Psoas muscle (tissue), 8 donors: Measurements from ENCODE around the gene PLPPR1. TPM values are rescaled to one million over a fixed set of nuclear protein-coding genes. Genes with fewer than 3 reads are reported as not detected.
"Not testable (repeated sequence)": the region's sequence is repeated elsewhere in the genome, so short reads cannot be mapped to it uniquely, and the experiment has no call there.

Experiments
- ATAC-seq, 4 donors: fragments of 200-7000 bp; cut with Tn5 transposase; one replicate each; pipeline ENCODE4 v1.9.1; 2020; ENCODE audit warnings: moderate library complexity in 3 of 4, mild to moderate bottlenecking in 2 of 4
- DNase-seq, 2 donors: peaks; one replicate each; pipeline ENCODE4 v3.0.0-alpha.2; 2020
- H3K27ac ChIP-seq: fragments of 200-600 bp; one replicate; pipeline ENCODE4 v1.8.0; 2022
- H3K27me3 ChIP-seq, 3 donors: fragments of 200-600 bp in 1 of 3; one replicate each; pipeline versions ENCODE4 v1.6.1 to v1.8.0; 2013 to 2022; ENCODE audit warnings: low read length in 2 of 3, mild to moderate bottlenecking in 2 of 3, moderate library complexity in 1 of 3; ENCODE audit not compliant: insufficient read depth in 3 of 3
- H3K36me3 ChIP-seq, 2 donors: fragments of 200-600 bp in 1 of 2; one replicate each; pipeline versions ENCODE4 v1.6.1 to v1.8.0; 2013 to 2022; ENCODE audit warnings: low read depth in 1 of 2, mild to moderate bottlenecking in 1 of 2, moderate library complexity in 1 of 2; ENCODE audit not compliant: insufficient read depth in 1 of 2
- H3K4me1 ChIP-seq: fragments of 200-600 bp; one replicate; pipeline ENCODE4 v1.8.0; 2022
- H3K4me3 ChIP-seq: fragments of 200-600 bp; one replicate; pipeline ENCODE4 v1.8.0; 2022; ENCODE audit warnings: mild to moderate bottlenecking
- H3K9me3 ChIP-seq: fragments of 200-600 bp; one replicate; pipeline ENCODE4 v1.8.0; 2022
- CTCF ChIP-seq: fragments of 200-600 bp; IDR thresholded peaks from one replicate; pipeline ENCODE4 v1.8.0; 2022; ENCODE audit warnings: antibody characterized with exemption
- WGBS, 3 donors: extraction: QIAGEN DNeasy Blood & Tissue Kit; methylation state at CpG; one replicate each; pipeline versions ENCODE4 v1.1.6 to v1.1.7; 2013; 5-methylcytosine and 5-hydroxymethylcytosine counted together
- intact Hi-C, 2 donors: fragments of 100-400 bp; cut with DNase I; formaldehyde crosslinking; loops; one replicate each; pipeline versions ENCODE4 v1.11.0 to v1.14.2; 2022
- polyA plus RNA-seq, 3 donors: library from polyadenylated mRNA; stranded (reverse); fragments of 200-250 nt; gene quantifications; one replicate each; pipeline ENCODE4 v1.2.3, GENCODE V29; 2013
- total RNA-seq, 4 donors: library from RNA; stranded (reverse); fragmentation: NEBNext Ultra II Directional in 2 of 4; extraction: Animal tissue kit (Norgen Biotek cat#: 25700) in 2 of 4; gene quantifications; one replicate each; pipeline versions ENCODE4 v1.2.1 to v1.2.4, GENCODE V29; 2021 to 2023
- donor health status: healthy with polysubstance abuse.
- donor health status: DM: no; HTN: no; CAD: no; lungs with moderate emphysema.
- donor health status: Bipolar disorder and iron deficiency.
- donor health status: healthy.
- donor health status: DM: yes; HTN: yes; CAD: no.
- donor health status: DM: no; HTN: no; CAD: no.
- donor health status: DM: no; HTN: no; CAD: no.
- donor health status: DM: yes; HTN: yes; CAD: no.

PLPPR1 gene
- total and polyA plus RNA-seq, 7 donors = 0.03 to 0.11 TPM; not detected in 5

GRCh38 chr9:101119206-101119819 lies 90.8 kb downstream of the PLPPR1 start:
- WGBS, 3 donors = 44 to 53% (median 47%) methylated on average over 3 of the region's 3 CpGs
- no peaks in the 10 kb centered on the region for H3K27me3 ChIP-seq
- ATAC-seq (peak in 3 of 4 donors; percentile 57 to 62 (median 58)), DNase-seq (peak; percentile 21 to 30)
- intact Hi-C loops = loop anchor here (2.0 to 10.0 kb wide), 2 partner anchors 79 to 195 kb away; no protein-coding TSS in a partner anchor
- H3K36me3 ChIP-seq = no peaks in the 10 kb centered on the region
- no peaks in the 10 kb centered on the region for H3K9me3 ChIP-seq
- H3K27ac ChIP-seq = no peak overlapping the region
- no peaks in the 10 kb centered on the region for H3K4me1 ChIP-seq
- peak; percentile 45 for TF ChIP-seq CTCF
- no peak overlapping the region for H3K4me3 ChIP-seq

- Histone ChIP-seq H3K36me3 (no peaks in the 10 kb centered on the region), H3K27ac (no peak overlapping the region), H3K4me1 (no peaks in the 10 kb centered on the region), H3K9me3 (no peaks in the 10 kb centered on the region), H3K4me3 (no peak overlapping the region), H3K27me3 (no peaks in the 10 kb centered on the region)
- TF ChIP-seq CTCF = no peak
- WGBS, 3 donors = 43 to 51% (median 47%) methylated on average over 2 of the region's 2 CpGs
- no peak for DNase-seq
- ATAC-seq = no peak
- intact Hi-C loops = no loop called here
Observed at GRCh38 chr9:101121836-101122399, 93.4 kb downstream of the PLPPR1 start.

- Histone ChIP-seq H3K4me1 (no peaks in the 10 kb centered on the region), H3K36me3 (no peaks in the 10 kb centered on the region), H3K27me3 (no peaks in the 10 kb centered on the region), H3K27ac (no peak overlapping the region), H3K4me3 (no peak overlapping the region), H3K9me3 (no peaks in the 10 kb centered on the region)
- no peak for TF ChIP-seq CTCF
- ATAC-seq (no peak), DNase-seq (no peak)
- intact Hi-C loops = no loop called here
- 41 to 66% (median 64%) methylated on average over 2 of the region's 2 CpGs for WGBS, 3 donors
Observed at GRCh38 chr9:101126556-101126955, 98.0 kb downstream of the PLPPR1 start.

GRCh38 chr9:101127369-101127768 lies 98.8 kb downstream of the PLPPR1 start:
- H3K4me3 ChIP-seq, H3K4me1 ChIP-seq, H3K27me3 ChIP-seq, intact Hi-C loops, DNase-seq, H3K27ac ChIP-seq, H3K36me3 ChIP-seq, H3K9me3 ChIP-seq, ATAC-seq: not testable (repeated sequence)
- 42 to 61% (median 48%) methylated on average over 3 of the region's 3 CpGs for WGBS, 3 donors

GRCh38 chr9:101128623-101129022 lies 100.1 kb downstream of the PLPPR1 start:
- ATAC-seq = no peak
- no peaks in the 10 kb centered on the region for H3K27me3 ChIP-seq
- no peak for TF ChIP-seq CTCF
- no peak overlapping the region for H3K4me3 ChIP-seq
- H3K4me1 ChIP-seq = no peaks in the 10 kb centered on the region
- no peak overlapping the region for H3K27ac ChIP-seq
- H3K36me3 ChIP-seq = no peaks in the 10 kb centered on the region
- intact Hi-C loops = no loop called here
- no peak for DNase-seq
- H3K9me3 ChIP-seq = no peaks in the 10 kb centered on the region
